GM12892 (cell line): Measurements from ENCODE around the gene DLG4.

Source experiments
- DNase-seq: peaks from one replicate; pipeline ENCODE4 v3.0.0; 2011; ENCODE audit not compliant: insufficient read length
- FAIRE-seq: peaks from 2 replicates; lab custom pipeline; 2011; peaks lifted over from hg19 to GRCh38; lab: Jason Lieb, UNC
- POLR2A ChIP-seq: IDR thresholded peaks from 2 replicates; pipeline ENCODE4 v1.6.1; 2011; ENCODE audit warnings: low read depth, low read length, control low read depth
- POLR2AphosphoS5 ChIP-seq: IDR thresholded peaks from 2 replicates; pipeline ENCODE4 v1.6.1; 2011; ENCODE audit warnings: low read depth, low read length, control low read depth
- TAF1 ChIP-seq: IDR thresholded peaks from 2 replicates; pipeline ENCODE4 v1.6.1; 2011; ENCODE audit warnings: low read depth, mild to moderate bottlenecking, control low read depth, low read length, borderline replicate concordance

DLG4 gene

DNA sequence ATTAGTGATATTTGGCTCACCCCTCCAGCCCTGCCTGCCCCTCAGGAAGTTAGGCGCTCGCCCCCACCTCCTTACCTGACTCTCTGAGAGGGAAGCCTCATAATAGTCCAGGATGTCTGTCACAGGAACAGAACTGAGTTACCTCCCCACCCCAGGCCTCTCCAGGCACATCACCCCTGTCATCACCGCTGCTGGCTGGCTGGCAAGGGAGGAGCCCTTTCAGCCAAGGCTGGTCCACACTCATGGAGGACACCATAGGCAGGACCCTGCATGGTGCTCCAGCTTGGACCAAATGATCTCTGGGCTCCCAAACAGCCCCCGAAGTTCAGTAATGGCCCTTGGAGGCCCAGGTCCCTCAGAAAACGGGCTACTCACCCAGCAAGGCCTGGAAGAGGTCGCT is 1.5 kb downstream of the DLG4 start:
- no peak for TF ChIP-seq POLR2A
- no peak for TF ChIP-seq POLR2AphosphoS5
- TF ChIP-seq TAF1, result no peak
- DNase-seq (no peak), FAIRE-seq (no peak)

DNA sequence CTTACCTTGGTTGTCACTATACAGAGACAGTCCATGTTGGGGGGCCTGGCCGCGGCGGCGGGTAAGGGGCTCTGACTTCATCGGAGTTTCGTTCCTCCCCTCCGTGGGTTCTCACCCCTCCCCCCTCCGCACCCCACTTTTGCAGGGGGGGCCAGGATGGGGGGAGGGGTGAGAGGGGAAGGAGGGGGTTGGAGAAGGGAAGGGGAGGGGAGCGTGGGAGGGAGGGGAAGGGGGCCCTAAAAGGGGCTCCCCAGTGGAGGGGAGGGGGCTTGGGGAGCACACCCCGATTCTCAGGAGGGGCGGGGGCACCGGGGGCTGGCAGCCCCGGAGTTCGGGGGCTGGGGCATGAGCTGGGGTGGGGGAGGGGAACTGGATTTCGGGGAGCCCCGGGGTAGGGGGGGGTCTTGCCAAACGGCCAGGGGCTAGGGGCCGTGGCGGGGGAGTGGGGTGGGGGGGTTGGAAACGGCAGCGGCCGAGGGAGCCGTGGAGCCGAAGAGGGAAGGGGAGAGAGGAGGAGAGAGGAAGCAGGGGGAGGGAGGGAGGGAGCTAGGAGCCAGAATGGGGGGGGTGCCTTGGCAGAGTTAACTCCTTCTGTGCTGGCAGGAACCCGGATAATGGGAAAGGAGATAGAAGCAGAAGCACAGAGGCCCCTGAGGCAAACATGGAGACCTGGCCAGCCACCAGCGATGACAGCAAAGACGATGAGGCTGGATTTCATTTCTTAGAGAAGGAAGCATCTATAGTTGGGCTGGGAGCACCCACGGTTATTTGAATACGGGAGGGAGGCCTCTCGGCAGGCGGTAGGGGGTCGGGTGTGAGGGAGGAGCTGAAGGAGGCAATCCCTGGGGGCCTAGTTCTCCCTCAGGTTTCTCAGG is 2.3 kb downstream of the DLG4 start:
- FAIRE-seq (peak; percentile 30), DNase-seq (no peak)
- no peak for TF ChIP-seq POLR2AphosphoS5
- TF ChIP-seq POLR2A, result no peak
- TF ChIP-seq TAF1, result no peak

DNA sequence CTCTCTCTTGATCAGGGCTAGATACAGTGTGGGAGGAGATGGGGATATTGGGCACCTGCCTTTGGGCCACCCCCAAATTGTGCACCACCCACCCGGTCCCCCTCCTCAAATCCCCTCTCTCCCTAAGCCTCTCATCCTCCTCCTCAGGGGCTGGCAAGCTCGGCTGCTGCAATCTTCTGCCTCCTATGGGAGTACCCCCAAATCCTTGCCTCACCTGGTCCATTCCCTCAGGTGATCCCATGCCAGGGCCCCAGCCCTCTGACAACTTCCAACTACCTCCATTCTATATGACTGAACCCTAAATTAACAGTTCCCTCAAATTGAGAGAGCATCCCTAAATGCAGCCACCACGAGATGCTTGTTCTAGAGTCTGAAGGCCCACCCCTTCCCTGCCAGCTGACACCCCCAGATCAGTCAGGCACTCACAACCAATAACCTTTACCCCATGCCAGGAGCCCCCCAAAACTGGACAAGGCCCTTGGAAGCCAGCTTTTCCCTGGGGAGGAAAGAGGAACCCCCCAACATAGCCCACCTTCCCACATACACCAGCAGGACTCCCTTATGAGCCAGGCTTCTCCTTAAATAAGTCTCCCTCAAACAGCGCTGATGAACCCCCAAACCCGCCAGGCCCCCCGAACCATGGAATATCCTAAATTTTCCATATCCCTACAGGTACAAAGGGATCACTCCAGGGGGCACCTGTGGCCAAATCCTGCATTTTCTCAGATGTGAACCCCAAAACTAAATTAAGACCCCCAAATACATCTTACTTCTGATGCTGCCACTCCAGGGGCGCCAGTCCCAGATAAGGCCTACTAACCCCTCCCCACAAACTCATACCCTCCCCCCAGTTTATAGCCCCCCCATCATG is 3.2 kb downstream of the DLG4 start:
- no peak for TF ChIP-seq TAF1
- no peak for TF ChIP-seq POLR2AphosphoS5
- TF ChIP-seq POLR2A, result no peak
- FAIRE-seq, result no peak
- no peak for DNase-seq

DNA sequence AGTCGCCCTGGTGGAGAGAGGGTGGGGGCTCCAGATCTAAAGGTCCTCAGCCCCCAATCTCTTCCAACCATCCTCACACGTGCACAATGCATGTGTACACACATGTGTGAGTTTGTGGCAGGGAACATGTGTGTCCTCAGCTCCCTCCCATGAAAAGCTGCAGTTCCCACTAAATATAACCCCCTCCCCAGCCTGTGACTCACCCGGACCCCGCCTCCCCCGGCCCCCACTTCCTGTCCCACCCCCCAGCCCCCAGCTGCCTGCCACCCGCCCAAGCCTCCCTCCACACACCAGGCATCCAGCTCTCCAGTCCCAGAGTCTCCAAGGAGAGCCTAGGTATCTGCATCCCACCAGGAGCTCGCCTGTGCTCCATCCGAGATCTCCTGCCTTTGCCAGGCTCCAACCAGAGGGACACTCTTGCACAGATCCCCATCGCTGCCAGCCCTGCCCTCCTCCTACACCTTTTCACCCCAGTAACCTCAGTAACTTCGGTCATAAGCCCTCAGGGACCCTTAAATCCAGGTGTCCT is 3.9 kb downstream of the DLG4 start:
- no peak for DNase-seq
- FAIRE-seq, result no peak
- TF ChIP-seq POLR2A, result no peak
- no peak for TF ChIP-seq POLR2AphosphoS5
- TF ChIP-seq TAF1, result no peak

DNA sequence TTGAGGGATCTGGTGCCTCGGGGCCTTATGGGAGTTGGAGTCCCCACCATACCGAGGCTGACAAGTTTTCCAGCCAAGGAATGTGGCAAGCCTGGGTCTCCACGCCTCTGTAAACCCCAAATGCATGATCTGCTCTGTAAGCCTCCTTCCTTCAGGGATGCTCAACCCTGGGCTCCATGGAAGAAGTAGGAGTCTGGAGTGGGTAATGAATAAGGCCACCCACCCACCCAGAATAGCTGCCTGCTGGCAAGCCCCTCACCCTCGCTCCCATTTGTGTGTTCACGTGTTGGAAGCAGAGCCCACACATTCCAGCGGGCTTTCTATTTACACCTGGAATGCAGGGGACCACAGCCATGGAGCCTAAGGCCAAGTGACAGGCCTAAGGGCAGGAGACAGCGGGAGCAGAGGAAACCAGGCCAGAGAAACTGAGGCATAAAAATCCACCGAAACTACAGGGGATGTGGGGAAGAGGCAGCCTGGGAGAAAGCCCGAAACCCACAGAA is 4.4 kb downstream of the DLG4 start:
- TF ChIP-seq POLR2A (no peak), TAF1 (no peak), POLR2AphosphoS5 (no peak)
- DNase-seq (no peak), FAIRE-seq (no peak)

GRCh38 chr17:7214300-7215135 is 5.1 kb downstream of the DLG4 start:
- FAIRE-seq, result peak; percentile 100

DNA sequence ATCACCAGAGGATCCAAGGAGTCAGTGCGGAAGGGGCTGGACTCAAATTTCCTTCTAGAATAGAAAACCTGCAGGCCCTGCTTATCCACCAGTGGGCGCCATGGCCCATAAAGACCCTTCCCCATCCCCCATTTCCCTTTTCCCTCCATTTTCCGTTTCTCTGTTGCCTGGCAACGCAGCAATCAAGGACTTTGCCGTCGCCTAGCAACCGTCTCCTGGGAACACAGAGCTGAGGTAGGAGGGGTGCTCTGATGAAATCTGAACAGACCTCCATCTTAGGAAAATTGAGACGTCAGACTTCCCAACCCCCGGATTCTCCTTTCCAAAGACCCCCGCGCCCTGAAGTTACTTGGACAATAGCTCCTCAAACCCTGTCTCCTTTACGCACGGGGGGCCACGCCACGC is 5.7 kb downstream of the DLG4 start:
- no peak for TF ChIP-seq TAF1
- TF ChIP-seq POLR2A, result no peak
- TF ChIP-seq POLR2AphosphoS5, result no peak
- DNase-seq (no peak), FAIRE-seq (no peak)

More at GRCh38 chr17:7214300-7215135, 5.1 kb downstream of the DLG4 start:
- peak; percentile 96 for DNase-seq
- TF ChIP-seq POLR2A (no peak), TAF1 (no peak), POLR2AphosphoS5 (no peak)

- no peak for FAIRE-seq
- no peak for TF ChIP-seq POLR2A
- no peak for TF ChIP-seq POLR2AphosphoS5
- TF ChIP-seq TAF1, result no peak
- DNase-seq, result no peak
Measured at GRCh38 chr17:7211491-7212273, 8.0 kb downstream of the DLG4 start.

DNA sequence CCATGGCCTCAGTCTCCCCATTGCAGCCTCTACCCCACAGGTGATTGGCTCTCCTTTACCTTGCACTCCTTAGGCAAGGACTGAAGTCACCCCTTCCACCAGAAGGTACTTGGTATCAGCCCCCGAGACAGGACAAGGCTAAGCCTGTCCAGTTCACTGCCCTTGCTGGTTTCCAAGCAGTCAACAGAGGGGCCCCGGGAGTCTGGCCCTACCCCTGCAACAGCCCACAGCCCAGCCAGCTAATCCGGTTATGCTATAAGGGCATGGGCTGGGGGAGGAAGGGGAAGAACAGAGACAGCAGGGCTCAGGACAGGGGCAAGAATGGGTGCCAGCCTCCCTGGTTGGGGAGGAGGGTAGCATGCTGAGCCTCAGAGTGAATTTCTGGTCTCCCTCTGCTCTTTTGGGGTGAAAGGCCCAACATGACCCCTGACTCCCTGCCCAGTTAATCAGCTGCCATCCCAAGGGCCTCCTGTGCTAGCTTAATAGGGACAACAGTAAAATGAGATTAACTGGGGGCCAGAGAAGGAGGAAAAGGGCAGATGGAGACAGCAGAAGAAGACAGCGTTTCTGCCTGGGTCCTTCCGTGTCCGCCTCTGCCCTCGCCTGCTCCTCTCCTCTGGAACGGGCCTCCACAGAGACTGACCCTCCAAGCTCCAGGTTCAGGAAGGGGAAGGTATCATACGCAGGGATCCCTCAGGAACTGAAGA is 10.7 kb downstream of the DLG4 start:
- DNase-seq (no peak), FAIRE-seq (no peak)

More for the DNA sequence above, 10.7 kb downstream of the DLG4 start:
- TF ChIP-seq POLR2A (no peak), POLR2AphosphoS5 (no peak), TAF1 (no peak)
